ENCODE results near the gene CLVS2.

Gene CLVS2

DNA sequence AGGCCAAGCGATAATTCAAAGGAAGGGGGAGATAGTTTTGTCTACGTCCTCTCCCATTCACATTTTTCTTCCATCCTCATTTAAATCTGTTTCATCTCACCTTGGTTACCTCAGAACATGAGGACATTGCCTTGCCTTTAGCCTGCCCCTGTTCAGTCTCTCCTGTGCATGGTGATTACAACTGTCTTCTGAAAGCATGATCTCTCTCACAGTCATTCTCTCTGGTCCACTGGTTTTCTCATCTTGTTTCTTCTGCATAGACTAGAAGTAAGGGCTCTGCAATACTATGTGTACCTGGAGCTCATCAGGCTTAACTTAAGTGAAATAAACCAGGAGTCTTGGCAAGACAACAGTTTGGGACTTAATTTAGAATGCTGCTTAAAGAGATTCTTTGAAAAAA is 31.4 kb downstream of the CLVS2 start:
- DNase-seq, result no peak

DNA sequence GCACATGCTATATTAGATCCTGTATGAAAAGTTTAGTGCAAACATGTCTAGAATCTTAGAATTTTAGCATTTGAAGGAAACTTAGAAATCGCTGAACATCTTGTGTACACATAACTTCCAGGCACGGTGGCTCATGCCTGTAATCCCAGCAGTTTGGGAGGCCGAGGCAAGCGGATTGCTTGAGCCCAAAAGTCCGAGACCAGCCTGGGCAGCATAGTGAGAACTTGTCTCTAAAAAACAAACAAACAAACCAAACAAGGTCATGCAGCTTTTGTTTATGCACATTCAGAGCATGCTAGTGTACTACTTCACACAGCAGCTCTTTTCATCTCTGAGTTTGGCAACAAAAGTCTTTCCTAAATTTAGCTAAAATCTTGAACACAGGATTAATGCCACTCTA is 32.2 kb downstream of the CLVS2 start:
- DNase-seq, result no peak

DNA sequence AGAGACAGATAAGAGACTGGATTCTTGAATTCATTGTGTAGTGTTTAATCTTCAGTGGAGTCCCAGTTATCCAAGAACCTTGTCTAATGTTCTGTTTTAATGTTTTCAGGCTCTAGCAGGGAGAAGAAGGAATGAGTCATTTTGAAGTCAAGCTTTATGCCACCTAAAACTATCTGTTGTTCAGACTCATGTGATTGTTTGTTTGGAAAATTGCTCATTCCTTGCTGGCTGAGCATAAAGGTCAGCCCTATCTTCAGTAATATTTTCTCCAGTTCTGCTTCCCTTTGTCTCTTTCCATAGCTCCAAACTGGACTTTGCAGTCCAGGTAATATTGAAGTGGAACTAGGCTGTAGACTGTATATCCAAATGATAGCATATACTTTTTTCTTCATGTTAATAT is 34.2 kb downstream of the CLVS2 start:
- DNase-seq, result no peak

DNA sequence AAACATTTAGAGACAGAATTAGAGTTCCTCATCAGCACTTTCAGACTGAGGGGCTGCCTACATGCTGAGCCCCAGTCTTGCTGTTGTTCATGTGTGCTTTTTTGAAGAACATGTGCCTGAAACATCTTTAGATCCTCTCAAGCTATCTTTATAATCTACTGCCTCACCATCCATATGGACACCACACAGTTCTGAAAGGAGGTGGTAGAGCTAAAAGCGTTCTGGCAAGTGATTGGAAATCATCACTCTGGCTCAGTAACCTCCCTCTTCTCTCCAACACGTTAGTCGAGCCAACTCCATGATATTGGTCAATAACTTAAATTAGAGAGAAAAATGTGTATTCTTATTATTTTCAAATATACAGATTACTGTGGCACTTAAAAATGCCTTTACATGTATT is 40.6 kb downstream of the CLVS2 start:
- no peak for DNase-seq

DNA sequence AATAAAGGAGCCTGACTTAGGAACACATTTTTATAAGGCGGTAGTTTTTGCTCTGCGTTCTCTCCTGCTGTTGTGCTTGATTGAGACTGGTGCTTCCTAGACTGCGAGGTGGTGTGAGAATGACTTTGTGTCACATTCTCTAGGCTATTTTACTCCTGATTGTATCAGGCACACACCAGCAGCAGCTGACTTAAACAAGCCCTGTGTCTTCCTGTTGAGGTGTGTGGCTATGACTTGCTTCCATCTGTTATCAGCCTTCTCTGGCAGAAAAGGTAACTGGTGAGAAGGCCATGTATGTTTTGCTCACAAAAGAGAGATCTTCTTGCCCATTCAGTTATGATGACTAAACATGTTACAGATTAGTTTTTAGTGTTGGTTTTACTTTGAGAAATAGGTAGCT is 43.4 kb downstream of the CLVS2 start:
- no peak for DNase-seq

DNA sequence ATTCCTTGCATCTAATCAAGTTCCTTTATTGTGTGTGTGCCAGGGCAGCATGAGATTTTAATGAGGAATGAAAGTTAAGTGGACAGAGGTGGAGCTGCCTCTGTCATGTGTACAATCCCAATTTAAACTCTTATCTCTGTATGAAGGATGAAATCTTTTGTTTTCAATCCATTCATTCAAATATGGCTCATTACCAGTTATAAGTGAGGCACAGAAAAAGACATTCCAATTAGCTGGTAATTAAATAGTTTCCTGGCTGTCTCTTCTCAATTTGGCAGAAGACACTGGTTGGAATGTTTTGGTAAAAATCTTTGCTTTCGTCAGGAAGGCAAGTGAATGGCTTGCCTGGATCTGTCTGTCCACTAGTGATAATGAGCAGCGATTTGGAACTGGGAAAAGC is 46.4 kb downstream of the CLVS2 start:
- DNase-seq, result no peak

DNA sequence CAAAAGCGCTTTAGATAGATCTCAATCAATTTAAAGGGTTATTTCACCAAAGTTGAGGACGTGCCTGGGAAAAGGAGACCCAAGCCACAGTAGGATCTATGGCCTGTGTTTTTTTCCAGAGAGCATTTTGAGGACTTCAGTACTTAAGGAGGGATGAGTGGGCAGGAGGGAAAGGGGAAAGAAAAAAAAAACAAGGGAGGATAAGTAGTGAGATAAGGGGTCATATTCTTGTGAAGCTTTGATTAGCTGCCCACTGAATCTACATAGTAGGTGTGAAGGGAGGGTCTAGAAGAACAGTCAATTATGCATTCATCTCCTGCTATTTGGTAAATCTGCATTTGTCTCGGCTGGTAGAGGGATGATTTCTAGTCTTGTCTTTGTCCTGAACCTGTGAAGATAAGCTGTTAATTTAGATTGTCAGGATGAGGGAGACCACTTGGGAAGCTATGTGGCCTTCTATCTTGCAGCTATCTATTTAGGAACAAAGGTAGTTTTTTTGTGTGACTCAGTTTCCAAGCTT is 48.4 kb downstream of the CLVS2 start:
- no peak for DNase-seq

DNA sequence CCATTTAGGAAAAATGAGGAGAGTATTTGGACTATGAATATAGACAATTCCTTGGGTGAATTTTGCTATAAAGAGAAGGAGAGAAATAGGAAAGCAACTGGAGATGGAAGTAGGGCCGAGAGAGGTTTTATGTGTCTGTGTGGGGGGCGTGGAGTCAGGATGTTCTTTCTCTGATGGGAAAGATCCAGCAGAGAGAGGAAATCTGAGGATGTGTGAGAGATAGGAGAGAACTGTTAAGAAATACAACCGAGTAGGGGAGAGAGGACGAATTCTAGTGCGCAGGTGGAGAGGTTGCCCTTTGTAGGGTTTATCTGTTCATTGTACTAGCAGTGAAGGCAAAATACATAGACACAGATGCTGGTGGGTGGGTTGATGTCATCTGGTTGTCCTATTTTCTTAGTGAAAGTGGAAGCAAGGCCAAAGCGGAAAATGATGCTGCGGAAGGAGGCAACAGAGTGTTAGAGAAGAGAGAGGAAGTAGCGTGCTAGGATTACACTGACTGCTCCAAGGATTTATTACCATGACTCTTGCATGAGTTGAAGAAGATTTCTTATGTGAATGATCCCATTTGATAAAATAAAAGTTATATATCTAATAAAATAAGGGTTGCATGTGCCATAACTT is 57.7 kb downstream of the CLVS2 start:
- DNase-seq, result no peak

DNA sequence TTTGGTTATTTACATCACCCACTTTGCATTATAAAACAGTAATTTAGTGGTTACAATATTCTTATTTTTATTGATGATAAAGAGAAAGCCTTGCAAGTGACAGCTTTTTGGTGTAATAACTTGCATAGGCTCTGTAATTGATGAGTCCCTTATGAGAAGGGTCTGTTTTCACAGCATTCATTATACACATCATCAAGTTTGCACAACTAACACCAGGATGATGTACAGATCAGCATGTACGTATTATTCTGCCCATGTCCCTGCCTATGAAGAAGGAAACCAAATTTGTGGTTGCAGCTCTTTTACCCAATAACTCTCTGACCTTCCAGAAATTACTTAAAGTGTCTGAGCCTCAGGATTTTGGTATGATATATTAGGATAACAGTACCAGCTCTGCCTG is 59.2 kb downstream of the CLVS2 start:
- DNase-seq, result no peak

DNA sequence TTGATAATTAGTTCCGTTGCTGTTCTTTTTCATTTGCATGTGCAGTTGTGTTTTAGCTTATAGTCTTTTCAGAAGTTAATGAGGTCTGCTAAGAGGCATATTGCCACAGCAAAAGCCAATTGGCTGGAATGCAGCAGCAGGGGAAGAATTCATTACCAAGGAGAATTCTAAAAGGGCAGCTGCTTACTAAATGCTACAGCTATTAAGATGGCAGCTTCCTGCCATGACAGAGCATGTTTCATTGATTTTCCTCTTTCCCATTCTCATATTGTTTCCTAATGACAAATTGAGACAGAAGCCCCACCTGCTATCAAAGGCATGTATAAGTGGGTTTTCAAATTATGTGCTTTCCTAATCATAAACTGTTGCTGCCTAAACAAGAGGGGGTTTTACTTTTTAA is 66.6 kb downstream of the CLVS2 start:
- no peak for DNase-seq

DNA sequence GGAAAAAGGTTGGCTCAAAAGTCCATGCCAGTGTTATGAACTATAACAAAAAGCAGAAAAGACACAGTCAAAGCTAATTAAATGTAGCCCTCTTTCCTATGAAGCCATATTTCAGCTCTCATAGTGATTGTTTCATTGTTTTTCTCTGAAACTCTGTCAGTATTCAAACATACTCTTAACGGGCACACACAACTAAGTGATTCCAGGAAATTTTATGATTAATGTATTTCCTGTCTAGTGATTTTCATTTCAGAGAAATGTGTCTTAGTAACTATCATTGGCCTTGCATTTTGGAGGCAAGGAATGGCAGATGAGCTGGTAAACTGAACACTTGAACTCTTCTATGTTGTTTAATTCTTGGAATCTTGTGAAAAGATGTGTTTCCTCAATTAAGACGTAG is 68.0 kb downstream of the CLVS2 start:
- no peak for DNase-seq

DNA sequence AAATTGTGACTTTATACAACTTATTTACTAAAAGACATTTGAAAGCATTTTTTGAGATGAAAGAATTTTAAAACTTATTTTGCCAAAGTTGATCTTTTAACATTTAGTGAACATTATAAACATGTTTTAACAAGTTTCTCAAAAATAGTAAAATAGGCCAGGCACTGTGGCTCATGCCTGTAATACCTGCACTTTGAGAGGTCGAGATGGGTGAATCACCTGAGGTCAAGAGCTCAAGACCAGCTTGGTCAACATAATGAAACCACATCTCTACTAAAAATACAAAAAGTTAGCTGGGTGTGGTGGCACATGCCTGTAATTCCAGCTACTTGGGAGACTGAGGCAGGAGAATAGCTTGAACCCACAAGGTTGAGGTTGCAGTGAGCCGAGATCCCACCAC is 78.6 kb downstream of the CLVS2 start:
- no peak for DNase-seq

DNA sequence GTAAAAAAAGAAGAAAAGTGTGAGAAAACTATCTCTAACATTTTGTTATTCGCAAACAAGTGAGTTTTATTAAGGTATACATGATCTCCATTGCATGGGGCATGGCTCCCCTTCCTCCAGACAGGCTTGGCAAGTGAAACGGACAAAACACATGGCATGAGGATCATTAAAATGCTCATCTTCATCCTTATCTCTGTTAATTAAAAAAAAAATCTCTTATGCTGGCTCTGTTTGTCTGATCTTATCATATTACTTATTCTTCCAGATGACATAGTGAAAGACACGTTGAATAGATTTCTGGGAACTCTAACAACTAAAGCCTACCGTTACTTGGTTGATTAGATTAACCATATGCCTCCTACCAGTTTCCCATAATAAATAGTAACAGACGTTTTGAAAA is 89.4 kb downstream of the CLVS2 start:
- DNase-seq, result no peak

DNA sequence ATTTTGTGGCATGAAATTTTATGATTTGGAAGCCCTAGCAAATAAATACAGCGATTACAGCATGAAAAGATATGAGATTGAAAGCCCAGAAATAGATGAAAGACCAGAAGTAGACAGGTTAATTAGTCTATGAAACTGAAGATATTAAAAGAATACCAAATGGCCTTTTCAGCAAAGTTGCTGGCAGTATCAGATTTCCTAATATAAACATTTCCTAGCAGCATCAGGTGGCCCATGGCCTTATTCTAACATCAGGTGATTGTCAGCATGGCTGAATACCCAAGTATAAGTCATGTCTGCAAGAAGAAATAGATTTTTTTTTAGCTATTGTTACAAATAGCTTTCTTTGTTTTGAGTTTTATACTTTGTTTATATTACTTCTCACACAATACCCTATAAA is 93.2 kb downstream of the CLVS2 start:
- no peak for DNase-seq

DNA sequence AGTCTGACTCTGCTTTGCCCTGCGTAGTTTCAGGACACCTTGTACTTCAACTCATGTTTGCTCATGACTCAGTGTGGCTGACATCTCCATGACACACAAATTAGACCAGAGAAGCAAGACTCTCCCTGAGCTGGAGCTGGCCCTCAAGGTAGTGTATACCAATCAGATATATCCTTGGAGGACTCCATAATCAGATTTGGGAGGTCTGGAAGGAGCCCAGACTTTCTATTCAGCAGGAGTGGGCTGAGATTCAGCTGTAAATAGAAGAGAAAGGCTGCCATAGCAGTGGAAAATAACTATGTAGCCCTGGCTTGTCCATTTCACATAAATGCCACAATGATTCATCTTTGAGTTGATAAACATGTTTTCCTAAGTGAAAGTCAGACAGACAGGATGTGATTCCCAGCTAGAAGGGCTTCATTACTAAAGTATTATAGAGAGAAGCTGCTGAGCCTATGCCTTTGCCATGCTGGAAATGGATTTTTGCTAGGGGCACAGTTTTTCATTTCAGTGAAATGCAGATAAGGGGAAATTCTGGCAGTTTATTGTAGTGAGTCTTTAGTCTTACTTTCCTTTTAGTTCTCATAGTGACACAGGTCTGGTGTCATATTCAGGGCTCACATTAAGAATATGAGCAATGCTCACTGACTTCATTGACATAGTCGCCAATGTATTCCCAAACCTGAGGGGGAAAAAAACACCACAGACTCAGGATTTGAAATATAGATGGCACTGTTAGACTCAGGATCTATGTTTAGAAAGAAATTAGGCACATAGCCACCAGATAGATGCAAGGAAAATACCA is 95.3 kb downstream of the CLVS2 start:
- no peak for DNase-seq

DNA sequence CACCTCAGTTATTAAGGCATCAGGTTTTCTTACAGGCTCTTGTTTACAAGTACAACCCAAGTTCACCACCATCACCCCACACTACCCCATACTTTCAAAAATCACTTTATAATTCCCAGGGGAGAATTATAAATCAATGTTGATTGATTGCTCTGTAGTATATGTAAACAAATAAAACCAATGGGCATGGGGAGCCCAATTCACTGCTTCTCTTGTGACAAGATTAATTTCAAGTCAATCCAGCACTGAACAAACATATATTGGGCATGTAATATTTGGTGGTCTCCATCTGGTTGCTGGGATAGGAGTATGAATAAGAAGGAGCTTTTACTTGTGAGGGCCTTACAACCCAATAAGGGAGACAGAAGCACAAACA is 95.8 kb downstream of the CLVS2 start:
- no peak for DNase-seq

DNA sequence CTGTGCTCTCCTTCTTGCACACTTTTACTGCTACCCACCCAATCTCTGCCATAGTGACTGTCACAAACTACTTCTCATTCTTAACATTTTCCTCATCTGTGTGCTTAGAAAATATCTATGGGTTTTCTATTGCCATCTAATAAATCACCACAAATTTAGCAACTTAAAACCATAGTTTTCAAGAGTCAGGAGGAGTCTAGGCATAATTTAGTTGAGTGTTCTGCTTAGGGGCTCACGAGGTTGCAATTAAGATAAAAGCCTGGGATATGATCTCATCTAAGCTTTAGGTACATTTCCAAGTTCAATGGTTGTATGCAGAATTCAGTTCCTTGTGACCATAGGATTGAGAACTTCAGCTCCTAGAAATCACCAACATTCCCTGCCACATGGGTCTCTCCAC is 98.8 kb downstream of the CLVS2 start:
- DNase-seq, result no peak

DNA sequence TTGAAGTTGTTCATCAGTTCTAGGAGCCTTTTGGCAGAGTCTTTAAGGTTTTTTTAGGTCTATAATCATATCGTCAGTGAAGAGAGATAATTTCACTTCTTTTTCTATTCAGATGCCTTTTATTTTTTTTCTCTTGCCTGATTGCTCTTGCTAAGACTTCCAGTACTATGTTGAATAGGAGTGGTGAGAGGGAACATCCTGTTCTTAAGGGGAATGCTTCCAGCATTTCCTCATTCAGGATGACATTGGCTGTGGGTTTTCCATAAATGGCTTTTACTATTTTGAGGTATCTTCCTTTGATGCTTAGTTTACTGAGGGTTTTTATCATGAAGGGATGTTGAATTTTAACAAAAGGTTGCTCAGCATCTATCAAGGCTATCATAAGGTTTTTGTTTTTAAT is 109.5 kb downstream of the CLVS2 start:
- DNase-seq, result no peak

DNA sequence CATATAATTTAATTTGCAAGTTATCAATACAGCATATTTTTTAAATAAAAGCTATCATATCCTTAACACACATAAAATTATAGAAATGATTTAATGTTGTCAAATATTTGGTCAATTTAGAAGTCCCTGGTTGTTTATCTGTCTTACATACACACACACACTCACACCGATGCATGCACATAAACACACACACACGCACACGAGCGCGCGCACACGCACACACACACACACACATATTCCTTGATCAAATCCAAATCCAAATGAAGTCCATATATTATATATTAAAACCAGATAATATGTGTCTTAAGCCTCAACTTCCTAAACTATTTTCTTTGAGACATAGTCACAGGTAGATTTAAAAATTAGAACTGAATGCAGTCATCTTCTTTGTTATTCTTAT is 120.3 kb downstream of the CLVS2 start:
- DNase-seq, result no peak

DNA sequence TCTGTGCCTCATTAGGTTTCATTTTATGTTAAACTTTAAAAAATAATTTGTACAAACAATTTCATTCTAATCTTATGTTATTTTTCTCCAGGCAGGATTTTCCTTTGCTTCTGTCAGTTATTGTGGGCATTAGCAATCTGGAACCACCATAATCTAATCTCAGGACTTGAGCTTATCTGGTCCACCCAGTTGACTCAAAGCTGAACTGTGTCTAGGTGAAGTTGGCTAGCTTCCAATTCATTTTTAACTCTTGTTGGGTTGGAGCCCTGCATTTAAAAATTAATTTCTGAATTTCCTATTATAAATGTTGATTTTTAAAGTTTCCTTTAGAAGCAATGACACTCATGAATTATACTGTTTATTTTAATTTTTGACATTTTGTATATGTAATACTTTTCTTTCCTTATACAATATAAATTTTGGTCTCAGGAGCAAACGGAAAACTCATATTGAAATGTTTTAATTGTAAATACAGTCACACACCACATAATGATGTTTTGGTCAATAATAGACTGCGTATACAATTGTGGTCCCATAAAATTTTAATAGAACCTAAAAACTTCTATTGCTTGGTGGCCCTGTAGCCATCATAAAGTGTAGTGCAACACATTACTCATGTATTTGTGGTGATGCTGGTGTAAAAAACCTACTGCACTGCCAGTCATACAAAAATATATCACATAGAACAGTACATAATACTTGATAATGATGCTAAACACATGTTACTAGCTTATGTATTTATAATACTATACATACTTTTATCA is 121.3 kb downstream of the CLVS2 start:
- DNase-seq, result no peak

DNA sequence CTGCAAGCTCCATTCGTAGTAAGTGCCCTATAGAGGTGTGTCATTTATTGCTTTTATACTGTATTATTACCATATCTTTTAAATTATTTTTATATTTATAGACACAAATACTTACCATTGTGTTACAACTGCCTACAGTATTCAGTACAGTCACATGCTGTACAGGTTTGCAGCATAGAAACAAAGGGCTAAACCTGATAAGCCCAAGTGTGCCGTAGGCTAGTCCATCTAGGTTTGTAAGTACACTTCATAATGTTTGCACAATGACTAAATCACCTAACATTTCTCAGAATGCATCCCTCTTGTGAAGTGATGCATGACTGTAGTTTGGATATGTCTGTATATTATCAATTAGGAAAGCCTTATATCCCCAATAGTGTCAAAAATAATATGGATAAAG is 122.8 kb downstream of the CLVS2 start:
- DNase-seq, result no peak
